Astrocyte of the hippocampus (primary cell): ENCODE measurements around the gene LRRC31.
A peak's percentile ranks its signal among the peaks of the same experiment; 100 is the strongest.

Experiments
- DNase-seq: peaks from one replicate; pipeline ENCODE4 v3.0.0; 2011; ENCODE audit warnings: low read depth, low spot score

LRRC31 gene

GRCh38 chr3:169863458-169863899, 6.3 kb downstream of the LRRC31 start:
- DNase-seq = peak; percentile 88

- DNase-seq = no peak
Observed at GRCh38 chr3:169861871-169862270, 7.9 kb downstream of the LRRC31 start.

- DNase-seq = no peak
Observed at GRCh38 chr3:169857811-169858210, 11.9 kb downstream of the LRRC31 start.

DNA sequence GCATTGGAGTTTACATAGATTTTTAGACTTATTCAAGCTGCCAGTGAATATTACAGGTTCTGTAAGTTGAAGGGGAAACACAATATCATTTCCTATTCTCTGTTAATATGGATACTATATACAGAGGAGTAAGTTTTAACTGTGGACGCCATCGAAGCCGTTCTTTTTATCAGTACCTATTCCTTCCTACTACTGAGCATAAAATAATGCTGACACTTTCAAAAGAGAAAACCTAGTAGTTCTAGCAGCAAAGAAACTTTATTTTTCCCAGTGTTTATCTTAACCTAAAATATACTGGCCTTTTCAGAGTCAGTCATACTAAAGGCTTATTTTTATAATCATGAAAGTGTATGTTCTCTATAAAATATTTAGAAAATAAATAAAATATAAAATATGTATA, 14.2 kb downstream of the LRRC31 start:
- no peak for DNase-seq

GRCh38 chr3:169850618-169851017, 19.1 kb downstream of the LRRC31 start:
- DNase-seq = no peak

GRCh38 chr3:169848741-169849140, 21.0 kb downstream of the LRRC31 start:
- DNase-seq = peak; percentile 28

GRCh38 chr3:169847896-169848295, 21.8 kb downstream of the LRRC31 start:
- DNase-seq = no peak

DNA sequence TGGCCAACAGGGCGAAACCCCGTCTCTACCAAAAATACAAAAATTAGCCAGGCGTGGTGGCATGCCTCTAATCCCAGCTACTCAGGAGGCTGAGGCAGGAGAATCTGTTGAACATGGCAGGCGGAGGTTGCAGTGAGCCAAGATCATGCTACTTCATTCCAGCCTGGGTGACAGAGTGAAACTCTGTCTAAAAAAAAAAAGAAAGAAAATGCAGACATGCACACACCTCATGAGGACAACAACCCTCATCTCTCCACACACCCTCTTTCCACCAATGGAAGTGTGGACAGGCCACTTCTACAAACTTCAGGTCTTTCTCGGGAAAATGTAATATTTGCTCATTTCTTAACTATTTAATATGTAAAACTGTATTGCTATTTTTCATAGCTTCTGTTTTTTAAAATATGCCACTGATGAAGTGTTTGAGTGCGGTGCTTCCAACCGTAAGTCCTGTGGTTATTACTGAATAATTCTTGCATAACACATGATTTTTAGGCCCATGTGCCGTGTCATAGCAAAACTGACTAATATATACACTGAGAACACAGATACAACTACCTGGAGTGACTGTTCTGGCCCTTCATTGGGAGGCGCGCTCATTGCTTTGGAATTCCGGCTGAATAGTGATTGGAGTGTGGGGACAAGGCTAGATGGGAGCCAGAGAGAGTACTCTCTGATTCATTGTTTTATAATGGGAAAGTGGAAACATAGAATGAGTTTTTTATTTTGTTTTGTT, 23.1 kb downstream of the LRRC31 start:
- peak; percentile 84 for DNase-seq

DNA sequence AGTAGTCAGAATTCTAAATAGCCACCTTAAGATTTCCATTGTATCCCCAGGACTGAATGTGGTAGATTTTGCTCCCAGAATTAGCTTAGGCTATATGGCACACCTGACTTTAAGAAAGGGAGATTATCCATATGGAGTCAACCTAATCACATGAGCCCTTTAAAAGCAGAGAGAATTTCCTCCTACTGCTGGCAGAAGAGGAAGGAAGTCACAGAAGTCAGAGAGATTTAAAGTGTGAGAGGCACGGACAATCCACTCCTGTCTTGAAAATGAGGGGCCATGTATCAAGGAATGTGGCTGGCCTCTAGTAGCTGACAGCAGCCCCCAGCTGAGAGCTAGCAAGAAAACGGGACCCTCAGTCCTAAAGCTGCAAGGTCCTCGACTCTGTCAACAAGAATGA, 26.8 kb downstream of the LRRC31 start:
- no peak for DNase-seq

- DNase-seq = no peak
Observed at GRCh38 chr3:169841171-169841570, 28.6 kb downstream of the LRRC31 start.

GRCh38 chr3:169838511-169839030, 31.2 kb downstream of the LRRC31 start:
- no peak for DNase-seq

DNA sequence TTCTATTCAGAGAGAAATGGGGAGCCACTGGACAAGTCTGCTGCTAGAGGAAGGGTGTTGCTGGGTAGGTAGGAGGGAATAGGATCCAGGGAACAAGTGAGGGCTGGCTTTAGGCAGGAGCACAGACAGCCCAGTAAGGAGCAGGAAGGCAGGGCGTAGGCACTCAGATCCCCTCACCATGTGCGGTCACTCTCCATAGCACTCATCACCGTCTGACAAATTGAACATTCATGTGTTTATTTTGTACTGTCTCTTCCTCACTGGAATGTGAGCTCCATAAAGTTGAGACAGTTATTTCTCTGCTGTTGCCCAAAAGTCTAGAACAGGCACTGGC, 32.8 kb downstream of the LRRC31 start:
- DNase-seq = no peak

- peak; percentile 43 for DNase-seq
Observed at GRCh38 chr3:169836078-169836941, 33.4 kb downstream of the LRRC31 start.

DNA sequence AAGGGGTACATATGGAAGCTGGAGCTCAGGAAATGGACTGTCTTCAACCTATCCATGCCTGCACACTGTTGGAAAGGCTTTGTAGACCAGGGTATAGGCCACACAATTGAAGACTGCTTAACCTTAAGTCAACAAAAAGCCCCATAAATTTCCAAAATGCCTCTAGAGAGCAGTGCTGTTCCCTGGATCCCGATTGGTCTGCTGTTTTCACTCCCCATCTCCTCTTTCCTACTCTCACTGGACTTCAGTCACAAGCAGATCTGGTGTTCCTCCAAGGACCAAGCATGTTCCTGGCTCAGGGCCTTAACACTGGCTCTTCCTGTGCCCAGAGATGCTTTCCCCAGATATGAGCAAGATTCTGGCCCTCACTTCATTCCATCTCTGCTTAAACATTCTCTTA, 34.2 kb downstream of the LRRC31 start:
- no peak for DNase-seq

DNA sequence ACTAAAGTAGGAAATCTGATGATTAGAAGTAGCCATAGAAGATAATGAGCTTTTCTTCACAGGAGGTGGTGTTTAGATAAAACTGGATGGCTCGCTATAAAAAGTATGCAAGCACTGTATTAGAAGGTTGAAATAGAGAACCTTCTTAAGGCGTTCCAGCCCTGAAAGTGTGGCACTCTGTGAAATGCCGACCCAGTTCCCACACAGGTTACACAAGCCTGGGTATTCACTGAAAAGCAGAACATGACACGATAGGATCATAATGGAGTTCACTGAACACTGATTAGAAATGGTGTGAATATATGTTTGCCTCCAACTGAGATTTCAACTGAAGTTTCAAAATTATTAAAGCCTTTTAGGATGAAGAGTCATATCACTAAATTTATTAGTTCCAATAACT, 42.0 kb downstream of the LRRC31 start:
- DNase-seq = no peak

- DNase-seq = no peak
Observed at GRCh38 chr3:169825316-169825715, 44.4 kb downstream of the LRRC31 start.

DNA sequence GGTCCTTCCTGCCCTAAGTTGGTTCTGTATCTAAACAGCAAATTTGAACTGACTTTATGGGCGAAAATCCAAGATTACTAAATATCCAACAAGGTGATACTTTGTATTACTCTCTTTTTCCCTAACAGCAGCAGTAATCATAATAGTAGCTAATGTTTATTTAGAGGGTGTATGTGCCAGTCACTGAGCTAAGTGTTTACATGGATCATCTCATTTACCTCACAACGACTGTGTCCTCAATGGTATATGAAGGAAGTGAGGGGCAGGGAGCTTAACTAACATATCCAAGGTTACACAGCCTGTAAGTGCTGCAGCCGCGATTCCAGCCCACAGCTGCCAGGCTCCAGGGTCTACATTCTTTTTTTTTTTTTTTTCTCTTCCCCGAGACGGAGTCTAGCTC, 46.8 kb downstream of the LRRC31 start:
- DNase-seq = no peak

DNA sequence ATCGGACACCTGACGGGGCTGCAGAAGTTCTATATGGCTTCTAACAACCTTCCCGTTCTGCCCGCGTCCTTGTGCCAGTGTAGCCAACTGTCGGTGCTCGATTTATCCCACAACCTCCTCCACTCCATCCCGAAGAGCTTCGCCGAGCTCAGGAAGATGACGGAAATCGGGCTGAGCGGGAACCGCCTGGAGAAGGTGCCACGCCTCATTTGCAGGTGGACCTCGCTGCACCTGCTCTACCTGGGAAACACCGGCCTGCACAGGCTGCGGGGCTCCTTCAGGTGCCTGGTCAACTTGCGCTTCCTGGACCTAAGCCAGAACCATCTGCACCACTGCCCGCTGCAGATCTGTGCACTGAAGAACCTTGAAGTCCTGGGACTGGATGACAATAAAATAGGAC, 47.2 kb downstream of the LRRC31 start:
- no peak for DNase-seq

GRCh38 chr3:169822091-169822490, 47.6 kb downstream of the LRRC31 start:
- DNase-seq = no peak

GRCh38 chr3:169818316-169818715, 51.4 kb downstream of the LRRC31 start:
- peak; percentile 42 for DNase-seq

DNA sequence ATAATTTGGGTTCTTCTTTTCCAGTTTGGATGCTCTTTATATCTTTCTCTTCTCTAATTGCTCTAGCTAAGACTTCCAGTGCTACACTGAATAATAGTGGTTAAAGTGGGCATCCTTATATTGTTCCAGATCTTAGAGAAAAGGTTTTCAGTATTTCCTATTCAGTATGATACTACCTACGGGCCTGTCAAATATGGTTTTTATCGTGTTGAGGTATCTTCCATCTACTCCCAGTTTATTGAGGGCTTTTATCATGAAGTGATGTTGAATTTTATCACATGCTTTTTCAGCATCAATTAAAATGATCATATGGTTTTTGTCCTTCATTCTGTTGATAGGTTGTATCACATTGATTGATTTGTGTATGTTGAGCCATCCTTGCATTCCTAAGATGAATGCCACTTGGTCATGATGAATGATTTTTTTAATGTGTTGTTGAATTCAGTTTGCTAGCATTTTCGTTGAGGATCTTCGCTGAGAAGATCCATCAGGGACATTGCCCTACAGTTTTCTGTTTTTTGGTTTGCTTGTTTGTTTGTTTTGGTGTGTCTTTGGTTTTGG, 54.1 kb downstream of the LRRC31 start:
- DNase-seq = no peak

DNA sequence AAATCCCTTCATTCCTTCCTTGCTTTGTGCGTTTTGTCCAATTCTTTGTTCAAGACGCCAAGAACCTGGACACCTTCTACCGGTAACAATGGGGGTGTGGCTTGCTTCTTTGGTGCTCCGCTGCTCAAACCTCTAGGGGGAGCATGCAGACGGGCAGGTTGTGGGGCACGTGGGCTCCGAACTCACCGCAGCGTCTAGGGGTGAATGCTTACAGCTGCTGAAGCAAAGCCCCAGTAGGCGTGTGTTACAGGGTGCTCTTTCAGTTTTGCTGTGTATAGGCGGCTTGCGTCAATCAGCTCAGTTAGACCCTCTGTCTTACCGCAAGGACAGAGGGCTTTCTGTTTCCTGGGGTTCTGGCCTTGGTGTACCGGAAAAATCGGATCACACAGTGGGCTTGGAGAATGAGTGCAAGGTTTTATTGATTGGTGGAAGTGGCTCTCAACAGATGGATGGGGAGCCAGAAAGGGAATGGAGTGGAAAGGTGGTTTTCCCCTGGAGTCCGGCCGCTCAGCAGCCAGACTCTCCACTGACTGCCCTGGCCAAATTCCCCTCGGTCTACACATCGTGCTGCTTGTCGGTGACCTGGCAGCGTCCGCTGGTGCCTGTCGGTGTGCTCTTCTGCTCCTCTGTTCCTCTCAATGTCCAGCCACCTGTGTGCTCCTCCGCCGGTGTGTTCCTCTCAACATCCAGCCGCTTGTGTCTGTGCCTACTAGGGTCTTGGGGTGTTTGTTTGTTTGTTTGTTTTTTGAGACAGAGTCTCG, 55.8 kb downstream of the LRRC31 start:
- DNase-seq = no peak
